GM20000 (cell line): Measurements from ENCODE around the gene GTSE1.

ENCODE experiments used
- DNase-seq: peaks from one replicate; pipeline ENCODE4 v3.0.0; 2012; ENCODE audit warnings: low spot score
- CTCF ChIP-seq: IDR thresholded peaks from 2 replicates; pipeline ENCODE4 v1.5.1; 2012; ENCODE audit warnings: mild to moderate bottlenecking, control low read depth; ENCODE audit errors: extremely low read depth, missing control alignments

The GTSE1 gene

GRCh38 chr22:46337870-46338269 lies 41.2 kb downstream of the GTSE1 start:
- no peak for TF ChIP-seq CTCF
- DNase-seq = no peak

GRCh38 chr22:46338636-46339035 lies 42.0 kb downstream of the GTSE1 start:
- TF ChIP-seq CTCF = no peak
- no peak for DNase-seq

- TF ChIP-seq CTCF = no peak
- DNase-seq = no peak
Observed at GRCh38 chr22:46339956-46340355, 43.3 kb downstream of the GTSE1 start.

- DNase-seq = no peak
- no peak for TF ChIP-seq CTCF
Observed at GRCh38 chr22:46340676-46341075, 44.0 kb downstream of the GTSE1 start.

- TF ChIP-seq CTCF = no peak
- no peak for DNase-seq
Observed at GRCh38 chr22:46346680-46347405, 50.2 kb downstream of the GTSE1 start.

- DNase-seq = no peak
- TF ChIP-seq CTCF = no peak
Observed at GRCh38 chr22:46347646-46348045, 51.0 kb downstream of the GTSE1 start.

- no peak for DNase-seq
- no peak for TF ChIP-seq CTCF
Observed at GRCh38 chr22:46348099-46348695, 51.5 kb downstream of the GTSE1 start.
